ENCODE results near the gene PLCXD3.

The PLCXD3 gene

GRCh38 chr5:41312478-41313060, 197.8 kb downstream of the PLCXD3 start:
- H3K9ac ChIP-seq (ENCODE audit: insufficient read length), result peak overlapping the region; percentile 58
- H3K27ac ChIP-seq, result peak overlapping the region; percentile 99
- peaks cover 10% of the 10 kb centered on the region; the same call in 1 of the 2 replicates for H3K9me3 ChIP-seq (ENCODE audit: low read depth, low read length)

GRCh38 chr5:41312066-41312465, 198.3 kb downstream of the PLCXD3 start:
- Histone ChIP-seq H3K36me3 (ENCODE audit: insufficient read depth, low read length) (peaks cover 9% of the 10 kb centered on the region; the same call in 1 of the 2 replicates), H3K4me3 (peak overlapping the region; percentile 47), H3K27ac (peak overlapping the region; percentile 99), H3K9me3 (ENCODE audit: low read depth, low read length) (peaks cover 8% of the 10 kb centered on the region; the same call in 1 of the 2 replicates), H3K9ac (ENCODE audit: insufficient read length) (peak overlapping the region; percentile 57)
- peak; percentile 94 for DNase-seq (ENCODE audit: low read depth, low spot score)
- no peak for TF ChIP-seq FOXP2 (optimal IDR thresholded peaks at IDR 0.05; ENCODE audit: control extremely low read depth, extremely low read length, insufficient read depth)
- no peak for TF ChIP-seq EZH2 (IDR thresholded peaks at IDR 0.05)
- TF ChIP-seq POLR2AphosphoS5 (IDR thresholded peaks at IDR 0.05; ENCODE audit: borderline replicate concordance, low read depth, low read length), result no peak

More at GRCh38 chr5:41312478-41313060, 197.8 kb downstream of the PLCXD3 start:
- no peak for TF ChIP-seq EZH2 (IDR thresholded peaks at IDR 0.05)
- TF ChIP-seq POLR2AphosphoS5 (IDR thresholded peaks at IDR 0.05; ENCODE audit: borderline replicate concordance, low read depth, low read length), result peak; percentile 43; the same call in 1 of the 2 replicates
- peaks cover 9% of the 10 kb centered on the region; the same call in 1 of the 2 replicates for H3K36me3 ChIP-seq (ENCODE audit: insufficient read depth, low read length)
- H3K4me3 ChIP-seq, result peak overlapping the region; percentile 46
- peak; percentile 97 for DNase-seq (ENCODE audit: low read depth, low spot score)

- Histone ChIP-seq H3K27ac (peak overlapping the region; percentile 99), H3K4me3 (0 out of 2 replicates have a peak overlapping the region, but pooled peaks have one; percentile 8), H3K9me3 (ENCODE audit: low read depth, low read length) (peaks cover 8% of the 10 kb centered on the region; the same call in 1 of the 2 replicates), H3K36me3 (ENCODE audit: insufficient read depth, low read length) (peaks cover 9% of the 10 kb centered on the region; the same call in 1 of the 2 replicates), H3K9ac (ENCODE audit: insufficient read length) (peak overlapping the region; percentile 33)
- no peak for DNase-seq (ENCODE audit: low read depth, low spot score)
- TF ChIP-seq EZH2 (IDR thresholded peaks at IDR 0.05), result no peak
- TF ChIP-seq FOXP2 (optimal IDR thresholded peaks at IDR 0.05; ENCODE audit: control extremely low read depth, extremely low read length, insufficient read depth), result no peak
- TF ChIP-seq POLR2AphosphoS5 (IDR thresholded peaks at IDR 0.05; ENCODE audit: borderline replicate concordance, low read depth, low read length), result no peak
These were observed 201.1 kb downstream of the PLCXD3 start for GRCh38 chr5:41309275-41309674.

GRCh38 chr5:41306005-41306404, 204.4 kb downstream of the PLCXD3 start:
- Histone ChIP-seq H3K9me3 (ENCODE audit: low read depth, low read length) (peaks cover 5% of the 10 kb centered on the region; the same call in 1 of the 2 replicates), H3K9ac (ENCODE audit: insufficient read length) (no peak overlapping the region), H3K4me3 (no peak overlapping the region), H3K27ac (no peak overlapping the region), H3K36me3 (ENCODE audit: insufficient read depth, low read length) (peaks cover 9% of the 10 kb centered on the region; the same call in 1 of the 2 replicates)
- TF ChIP-seq EZH2 (IDR thresholded peaks at IDR 0.05) (no peak), POLR2AphosphoS5 (IDR thresholded peaks at IDR 0.05; ENCODE audit: borderline replicate concordance, low read depth, low read length) (no peak), FOXP2 (optimal IDR thresholded peaks at IDR 0.05; ENCODE audit: control extremely low read depth, extremely low read length, insufficient read depth) (no peak)
- no peak for DNase-seq (ENCODE audit: low read depth, low spot score)

GRCh38 chr5:41305056-41305455, 205.3 kb downstream of the PLCXD3 start:
- no peak for DNase-seq (ENCODE audit: low read depth, low spot score)
- TF ChIP-seq POLR2AphosphoS5 (IDR thresholded peaks at IDR 0.05; ENCODE audit: borderline replicate concordance, low read depth, low read length) (no peak), FOXP2 (optimal IDR thresholded peaks at IDR 0.05; ENCODE audit: control extremely low read depth, extremely low read length, insufficient read depth) (no peak), EZH2 (IDR thresholded peaks at IDR 0.05) (no peak)
- Histone ChIP-seq H3K36me3 (ENCODE audit: insufficient read depth, low read length) (peaks cover 9% of the 10 kb centered on the region; the same call in 1 of the 2 replicates), H3K27ac (no peak overlapping the region), H3K9ac (ENCODE audit: insufficient read length) (no peak overlapping the region), H3K9me3 (ENCODE audit: low read depth, low read length) (peaks cover 5% of the 10 kb centered on the region; the same call in 1 of the 2 replicates), H3K4me3 (no peak overlapping the region)

- DNase-seq (ENCODE audit: low read depth, low spot score), result no peak
- H3K27ac ChIP-seq, result no peak overlapping the region
- TF ChIP-seq FOXP2 (optimal IDR thresholded peaks at IDR 0.05; ENCODE audit: control extremely low read depth, extremely low read length, insufficient read depth) (no peak), EZH2 (IDR thresholded peaks at IDR 0.05) (no peak), POLR2AphosphoS5 (IDR thresholded peaks at IDR 0.05; ENCODE audit: borderline replicate concordance, low read depth, low read length) (no peak)
These were observed 214.3 kb downstream of the PLCXD3 start for GRCh38 chr5:41296066-41296465.

GRCh38 chr5:41291323-41291722, 219.1 kb downstream of the PLCXD3 start:
- no peak overlapping the region for H3K27ac ChIP-seq
- no peak overlapping the region for H3K4me3 ChIP-seq
- no peaks in the 10 kb centered on the region for H3K36me3 ChIP-seq (ENCODE audit: insufficient read depth, low read length)
- no peak overlapping the region for H3K9ac ChIP-seq (ENCODE audit: insufficient read length)
- no peaks in the 10 kb centered on the region for H3K9me3 ChIP-seq (ENCODE audit: low read depth, low read length)
- no peak for DNase-seq (ENCODE audit: low read depth, low spot score)
- TF ChIP-seq POLR2AphosphoS5 (IDR thresholded peaks at IDR 0.05; ENCODE audit: borderline replicate concordance, low read depth, low read length) (no peak), FOXP2 (optimal IDR thresholded peaks at IDR 0.05; ENCODE audit: control extremely low read depth, extremely low read length, insufficient read depth) (no peak), EZH2 (IDR thresholded peaks at IDR 0.05) (no peak)

More at GRCh38 chr5:41296066-41296465, 214.3 kb downstream of the PLCXD3 start:
- Histone ChIP-seq H3K4me3 (no peak overlapping the region), H3K36me3 (ENCODE audit: insufficient read depth, low read length) (no peaks in the 10 kb centered on the region), H3K9ac (ENCODE audit: insufficient read length) (no peak overlapping the region), H3K9me3 (ENCODE audit: low read depth, low read length) (no peaks in the 10 kb centered on the region; the same call in 1 of the 2 replicates)

GRCh38 chr5:41290810-41291209, 219.6 kb downstream of the PLCXD3 start:
- Histone ChIP-seq H3K9ac (ENCODE audit: insufficient read length) (no peak overlapping the region), H3K4me3 (no peak overlapping the region), H3K9me3 (ENCODE audit: low read depth, low read length) (no peaks in the 10 kb centered on the region), H3K36me3 (ENCODE audit: insufficient read depth, low read length) (no peaks in the 10 kb centered on the region), H3K27ac (no peak overlapping the region)
- no peak for DNase-seq (ENCODE audit: low read depth, low spot score)
- TF ChIP-seq EZH2 (IDR thresholded peaks at IDR 0.05) (no peak), POLR2AphosphoS5 (IDR thresholded peaks at IDR 0.05; ENCODE audit: borderline replicate concordance, low read depth, low read length) (no peak), FOXP2 (optimal IDR thresholded peaks at IDR 0.05; ENCODE audit: control extremely low read depth, extremely low read length, insufficient read depth) (no peak)

All from SK-N-MC (cell line).